HEK293 (cell line): ENCODE results near the gene ADM2.
A peak's percentile ranks its signal among the peaks of the same experiment; 100 is the strongest.

Experiments
- CTCF ChIA-PET: fragments of 350-600 bp; formaldehyde crosslinking; extraction: SDS; loops from one replicate; lab custom pipeline; 2021; ENCODE audit warnings: antibody characterized with exemption; lab: Yijun Ruan, JAX
- POLR2A ChIA-PET: fragments of 300-600 bp; formaldehyde crosslinking; extraction: SDS; loops from one replicate; lab custom pipeline; 2020; ENCODE audit warnings: antibody characterized with exemption, inconsistent platforms; lab: Yijun Ruan, JAX
- H3K27ac ChIP-seq: fragments of 200-500 bp; sonication (Bioruptor generic); 2 replicates; pipeline ENCODE4 v1.5.1; 2014; ENCODE audit warnings: low read depth, low read length, control low read depth, inconsistent platforms; ENCODE audit errors: extremely low read depth
- H3K36me3 ChIP-seq, 2 experiments: fragments of 200-500 bp in 1 of 2; sonication (Bioruptor generic) in 1 of 2; 1 replicate in 1 of 2; 2 replicates in 1 of 2; pipeline ENCODE4 v1.5.1; 2014 to 2017; ENCODE audit warnings: inconsistent platforms in 2 of 2, low read length in 2 of 2; ENCODE audit not compliant: control insufficient read depth in 2 of 2, insufficient read depth in 1 of 2
- H3K4me1 ChIP-seq: fragments of 200-500 bp; sonication (Bioruptor generic); 2 replicates; pipeline ENCODE4 v1.5.1; 2014; ENCODE audit warnings: mild to moderate bottlenecking, low read length, inconsistent platforms; ENCODE audit not compliant: control insufficient read depth, insufficient read depth
- H3K4me3 ChIP-seq: 2 replicates; pipeline ENCODE4 v1.5.1; 2011; ENCODE audit warnings: low read depth, mild to moderate bottlenecking, control low read depth, low read length, moderate library complexity
- H3K9me3 ChIP-seq: fragments of 200-500 bp; sonication (Bioruptor generic); 2 replicates; pipeline ENCODE4 v1.5.1; 2014; ENCODE audit warnings: low read depth, low read length, inconsistent platforms; ENCODE audit not compliant: control insufficient read depth, insufficient read depth
- FEZF1 ChIP-seq: fragments of 450-650 bp; formaldehyde crosslinking; IDR thresholded peaks from 2 replicates; pipeline ENCODE4 v1.5.1; 2016; ENCODE audit warnings: missing biosample characterization, missing genetic modification characterization
- GLIS1 ChIP-seq: fragments of 450-650 bp; formaldehyde crosslinking; IDR thresholded peaks from 2 replicates; pipeline ENCODE4 v1.5.1; 2016; ENCODE audit warnings: missing biosample characterization, missing genetic modification characterization
- GLIS2 ChIP-seq: fragments of 450-650 bp; formaldehyde crosslinking; IDR thresholded peaks from 2 replicates; pipeline ENCODE4 v1.5.1; 2016; ENCODE audit warnings: missing biosample characterization, missing genetic modification characterization
- HOXA7 ChIP-seq: sonication (generic); formaldehyde crosslinking; IDR thresholded peaks from 2 replicates; pipeline ENCODE4 v1.8.1; 2022; ENCODE audit warnings: missing genetic modification reagents, borderline replicate concordance
- HOXC10 ChIP-seq: sonication (generic); formaldehyde crosslinking; IDR thresholded peaks from 2 replicates; pipeline ENCODE4 v1.8.1; 2023; ENCODE audit warnings: mild to moderate bottlenecking, missing genetic modification reagents
- KLF10 ChIP-seq: fragments of 450-650 bp; IDR thresholded peaks from 2 replicates; pipeline ENCODE4 v1.5.1; 2018; ENCODE audit warnings: missing biosample characterization, mild to moderate bottlenecking, missing genetic modification characterization
- KLF17 ChIP-seq: fragments of 450-650 bp; formaldehyde crosslinking; IDR thresholded peaks from 2 replicates; pipeline ENCODE4 v1.5.1; 2016; ENCODE audit warnings: missing biosample characterization, missing genetic modification characterization
- TCF7L2 ChIP-seq: IDR thresholded peaks from 2 replicates; pipeline ENCODE4 v1.6.1; 2011; ENCODE audit warnings: low read depth, mild to moderate bottlenecking, inconsistent platforms, low read length, moderate library complexity, borderline replicate concordance
- ZIC2 ChIP-seq: fragments of 450-650 bp; formaldehyde crosslinking; IDR thresholded peaks from 2 replicates; pipeline ENCODE4 v1.5.1; 2016; ENCODE audit warnings: missing biosample characterization, missing genetic modification characterization
- ZNF112 ChIP-seq: fragments of 450-650 bp; formaldehyde crosslinking; IDR thresholded peaks from 2 replicates; pipeline ENCODE4 v1.5.0; 2017; ENCODE audit warnings: missing biosample characterization, missing genetic modification characterization
- ZNF138 ChIP-seq: fragments of 450-650 bp; formaldehyde crosslinking; IDR thresholded peaks from 2 replicates; pipeline ENCODE4 v1.5.1; 2016; ENCODE audit warnings: missing biosample characterization, missing genetic modification characterization, borderline replicate concordance
- ZNF214 ChIP-seq: fragments of 450-650 bp; formaldehyde crosslinking; IDR thresholded peaks from 2 replicates; pipeline ENCODE4 v1.5.1; 2017; ENCODE audit warnings: missing biosample characterization, mild to moderate bottlenecking, missing genetic modification characterization, borderline replicate concordance
- ZNF266 ChIP-seq: fragments of 450-650 bp; formaldehyde crosslinking; IDR thresholded peaks from 2 replicates; pipeline ENCODE4 v1.5.1; 2016; ENCODE audit warnings: missing biosample characterization, missing genetic modification characterization, low read depth
- ZNF341 ChIP-seq: fragments of 450-650 bp; formaldehyde crosslinking; IDR thresholded peaks from 2 replicates; pipeline ENCODE4; 2016; ENCODE audit warnings: low read depth, missing biosample characterization, missing genetic modification characterization
- ZNF394 ChIP-seq: fragments of 450-650 bp; formaldehyde crosslinking; IDR thresholded peaks from 2 replicates; pipeline ENCODE4 v1.5.1; 2016; ENCODE audit warnings: missing biosample characterization, missing genetic modification characterization, mild to moderate bottlenecking, moderate library complexity, borderline replicate concordance
- ZNF521 ChIP-seq: fragments of 450-650 bp; formaldehyde crosslinking; IDR thresholded peaks from 2 replicates; pipeline ENCODE4 v1.5.1; 2017; ENCODE audit warnings: missing biosample characterization, mild to moderate bottlenecking, missing genetic modification characterization
- ZNF677 ChIP-seq: fragments of 450-650 bp; IDR thresholded peaks from 2 replicates; pipeline ENCODE4 v1.5.0; 2018; ENCODE audit warnings: missing biosample characterization, mild to moderate bottlenecking, missing genetic modification characterization, moderate library complexity
- ZNF704 ChIP-seq: fragments of 450-650 bp; formaldehyde crosslinking; IDR thresholded peaks from 2 replicates; pipeline ENCODE4 v1.5.1; 2016; ENCODE audit warnings: missing biosample characterization, missing genetic modification characterization
- TF ChIP-seq, protein P1 (sequence below): fragments of 450-650 bp; formaldehyde crosslinking; IDR thresholded peaks from 2 replicates; pipeline ENCODE4 v1.5.1; 2016; ENCODE audit warnings: missing biosample characterization, missing genetic modification characterization

Gene ADM2

DNA sequence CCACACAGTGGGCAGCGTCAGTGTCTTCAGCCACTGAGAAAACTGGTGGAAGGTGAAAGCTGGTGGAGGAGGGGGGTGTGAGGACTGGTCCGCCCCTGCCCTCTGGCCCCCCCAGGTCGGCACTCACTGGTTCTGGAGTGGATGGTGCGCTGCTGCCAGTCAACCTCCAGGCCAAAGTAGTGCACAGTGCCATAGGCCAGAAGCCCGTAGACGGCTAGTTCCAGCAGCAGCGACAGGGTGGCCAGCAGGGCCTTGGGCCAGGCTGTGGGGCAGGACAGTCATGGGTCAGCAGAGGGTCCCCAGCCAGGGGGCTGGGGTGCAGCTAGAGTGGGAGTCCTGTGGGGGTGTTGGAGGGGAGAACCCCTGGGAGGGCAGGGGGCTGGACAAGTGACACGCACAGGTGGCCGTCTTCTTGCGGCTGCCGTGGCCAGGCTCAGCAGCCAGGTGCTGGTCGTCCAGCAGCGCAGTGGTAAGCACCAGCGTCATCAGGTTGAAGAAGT lies 24.0 kb downstream of the ADM2 start:
- ChIA-PET CTCF (no interaction called here), POLR2A (interaction anchor here (1.0 kb wide), 1 partner anchor 57 kb away, joined by 3 read pairs; the partner anchor contains the start of gene SYCE3)
- peak; percentile 23; the same call in 1 of the 2 replicates for TF ChIP-seq GLIS2 (tag by site-specific recombination)
- TF ChIP-seq ZNF112 (tag by site-specific recombination): no peak
- no peak for TF ChIP-seq FEZF1 (tag by site-specific recombination)
- TF ChIP-seq ZNF394 (tag by site-specific recombination): no peak

GRCh38 chr22:50505776-50506610 lies 24.6 kb downstream of the ADM2 start:
- ChIA-PET POLR2A (interaction anchor here (1.0 to 6.0 kb wide), 3 partner anchors 7 to 57 kb away, joined by 3 to 189 read pairs (median 33); partner anchors contain the start of genes SCO2 and SYCE3), CTCF (interaction anchor here (1.6 kb wide), 1 partner anchor 8 kb away, joined by 13 read pairs; no protein-coding TSS in a partner anchor)
- peaks cover 0 to 40% of the 10 kb centered on the region in 2 experiments; a peak in 2 of 3 replicates for H3K36me3 ChIP-seq
- no peaks in the 10 kb centered on the region for H3K9me3 ChIP-seq
- H3K27ac ChIP-seq: no peak overlapping the region
- TF ChIP-seq HOXA7 (CRISPR knock-in tag) (no peak), ZNF266 (tag by site-specific recombination) (no peak), GLIS2 (tag by site-specific recombination) (peak; percentile 54), GLIS1 (tag by site-specific recombination) (peak; percentile 74), ZNF341 (tag by site-specific recombination) (peak; percentile 33; the same call in 1 of the 2 replicates), TCF7L2 (no peak), ZIC2 (tag by site-specific recombination) (peak; percentile 84), ZNF214 (tag by site-specific recombination) (no peak)
- TF ChIP-seq, protein P1, sequence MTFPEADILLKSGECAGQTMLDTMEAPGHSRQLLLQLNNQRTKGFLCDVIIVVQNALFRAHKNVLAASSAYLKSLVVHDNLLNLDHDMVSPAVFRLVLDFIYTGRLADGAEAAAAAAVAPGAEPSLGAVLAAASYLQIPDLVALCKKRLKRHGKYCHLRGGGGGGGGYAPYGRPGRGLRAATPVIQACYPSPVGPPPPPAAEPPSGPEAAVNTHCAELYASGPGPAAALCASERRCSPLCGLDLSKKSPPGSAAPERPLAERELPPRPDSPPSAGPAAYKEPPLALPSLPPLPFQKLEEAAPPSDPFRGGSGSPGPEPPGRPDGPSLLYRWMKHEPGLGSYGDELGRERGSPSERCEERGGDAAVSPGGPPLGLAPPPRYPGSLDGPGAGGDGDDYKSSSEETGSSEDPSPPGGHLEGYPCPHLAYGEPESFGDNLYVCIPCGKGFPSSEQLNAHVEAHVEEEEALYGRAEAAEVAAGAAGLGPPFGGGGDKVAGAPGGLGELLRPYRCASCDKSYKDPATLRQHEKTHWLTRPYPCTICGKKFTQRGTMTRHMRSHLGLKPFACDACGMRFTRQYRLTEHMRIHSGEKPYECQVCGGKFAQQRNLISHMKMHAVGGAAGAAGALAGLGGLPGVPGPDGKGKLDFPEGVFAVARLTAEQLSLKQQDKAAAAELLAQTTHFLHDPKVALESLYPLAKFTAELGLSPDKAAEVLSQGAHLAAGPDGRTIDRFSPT (tag by site-specific recombination): peak; percentile 38; the same call in 1 of the 2 replicates
- H3K4me3 ChIP-seq: peak overlapping the region; percentile 63
- peaks cover 8% of the 10 kb centered on the region for H3K4me1 ChIP-seq

More for the DNA sequence above, 24.0 kb downstream of the ADM2 start:
- Histone ChIP-seq H3K27ac (no peak overlapping the region), H3K4me3 (no peak overlapping the region), H3K4me1 (peaks cover 8% of the 10 kb centered on the region), H3K9me3 (no peaks in the 10 kb centered on the region), H3K36me3 (peaks cover 0 to 37% of the 10 kb centered on the region in 2 experiments; a peak in 2 of 3 replicates)

DNA sequence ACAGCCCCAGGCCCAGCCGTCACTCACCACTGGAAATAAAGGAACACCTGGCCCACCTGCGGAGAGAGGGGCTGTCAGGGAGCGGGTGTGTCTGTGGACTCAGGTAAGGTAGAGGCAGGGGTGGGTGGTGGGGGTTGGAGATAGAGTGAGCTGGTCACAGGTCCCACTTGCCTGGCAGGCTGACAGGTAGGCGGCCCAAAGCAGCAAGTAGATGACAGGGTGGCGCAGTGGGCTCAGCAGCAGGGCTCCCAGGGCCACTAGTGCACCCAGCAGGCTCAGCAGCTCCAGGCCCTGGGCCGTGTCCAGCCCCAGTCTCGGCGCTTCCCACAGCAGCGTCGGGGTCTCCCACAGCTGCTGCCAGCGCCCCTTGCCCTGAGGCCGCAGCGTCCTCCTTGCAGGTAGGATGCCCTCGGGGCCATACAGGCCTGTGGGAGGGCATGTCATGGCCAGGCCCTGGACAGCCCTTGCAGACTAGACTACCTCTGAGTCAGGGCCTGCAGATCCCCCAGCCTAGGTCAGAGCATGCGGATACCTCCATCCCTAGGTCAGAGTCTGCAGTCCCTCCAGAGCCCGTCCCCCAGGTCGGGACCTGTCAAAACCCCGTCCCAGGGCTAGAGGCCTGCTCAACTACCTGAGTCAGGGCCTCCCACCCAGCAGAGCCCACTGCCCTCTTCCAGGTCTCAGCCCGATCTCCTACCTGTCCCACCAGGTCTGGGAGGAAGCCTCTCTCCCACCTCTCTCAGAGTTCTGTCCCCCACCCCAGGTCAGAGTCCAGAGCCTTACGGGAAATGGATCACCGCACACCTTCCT lies 25.5 kb downstream of the ADM2 start:
- Histone ChIP-seq H3K36me3 (peaks cover 0 to 41% of the 10 kb centered on the region in 2 experiments; a peak in 2 of 3 replicates), H3K4me3 (peak overlapping the region; percentile 63), H3K4me1 (peaks cover 8% of the 10 kb centered on the region), H3K9me3 (no peaks in the 10 kb centered on the region), H3K27ac (peak overlapping the region; percentile 94)
- POLR2A ChIA-PET: interaction anchor here (0.6 to 6.0 kb wide), 5 partner anchors 8 to 56 kb away, joined by 3 to 189 read pairs (median 7); partner anchors contain the start of genes SCO2 and SYCE3
- CTCF ChIA-PET: interaction anchor here (0.5 to 1.6 kb wide), 2 partner anchors 9 to 11 kb away, joined by 3 to 13 read pairs; no protein-coding TSS in a partner anchor
- TF ChIP-seq, protein P1 (tag by site-specific recombination): peak; percentile 30; the same call in 1 of the 2 replicates
- TF ChIP-seq ZNF341 (tag by site-specific recombination): no peak
- TF ChIP-seq ZNF677: no peak
- no peak for TF ChIP-seq ZNF138 (tag by site-specific recombination)
- TF ChIP-seq KLF17 (tag by site-specific recombination): no peak
- TF ChIP-seq ZIC2 (tag by site-specific recombination): peak; percentile 62
- TF ChIP-seq KLF10: no peak
- TF ChIP-seq ZNF704 (tag by site-specific recombination): peak; percentile 33; the same call in 1 of the 2 replicates
- peak; percentile 24; the same call in 1 of the 2 replicates for TF ChIP-seq HOXC10 (CRISPR knock-in tag)
- TF ChIP-seq ZNF521: no peak
